B cell (primary cell): ENCODE measurements around the gene PALLD.

Experiments used
- EZH2 ChIP-seq: IDR thresholded peaks from 2 replicates; pipeline ENCODE4 v1.6.1; 2012; ENCODE audit warnings: borderline replicate concordance, low read depth, mild to moderate bottlenecking, moderate library complexity, low read length; ENCODE audit not compliant: insufficient read depth, poor library complexity, severe bottlenecking
- TF ChIP-seq, protein P1 (sequence below): fragments of 200-600 bp; IDR thresholded peaks from one replicate; pipeline ENCODE4 v1.8.0; 2022; ENCODE audit warnings: antibody characterized with exemption, mild to moderate bottlenecking

DNA sequence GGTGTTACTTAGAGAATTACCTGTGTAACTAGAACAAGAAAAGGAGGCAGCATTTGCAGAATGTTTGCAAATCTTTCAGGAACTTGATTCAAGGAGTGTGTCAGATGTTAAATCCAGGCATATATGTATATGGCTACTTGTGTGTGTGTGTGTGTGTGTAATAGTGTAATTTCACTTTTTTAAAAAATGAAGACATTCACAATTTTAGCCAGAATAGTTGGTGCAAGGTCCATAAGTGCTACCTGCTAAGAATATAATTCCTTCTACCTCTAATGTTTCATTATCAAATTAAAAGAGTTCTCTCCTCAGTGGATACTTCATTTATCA lies 158.0 kb downstream of the PALLD start:
- TF ChIP-seq, protein P1, sequence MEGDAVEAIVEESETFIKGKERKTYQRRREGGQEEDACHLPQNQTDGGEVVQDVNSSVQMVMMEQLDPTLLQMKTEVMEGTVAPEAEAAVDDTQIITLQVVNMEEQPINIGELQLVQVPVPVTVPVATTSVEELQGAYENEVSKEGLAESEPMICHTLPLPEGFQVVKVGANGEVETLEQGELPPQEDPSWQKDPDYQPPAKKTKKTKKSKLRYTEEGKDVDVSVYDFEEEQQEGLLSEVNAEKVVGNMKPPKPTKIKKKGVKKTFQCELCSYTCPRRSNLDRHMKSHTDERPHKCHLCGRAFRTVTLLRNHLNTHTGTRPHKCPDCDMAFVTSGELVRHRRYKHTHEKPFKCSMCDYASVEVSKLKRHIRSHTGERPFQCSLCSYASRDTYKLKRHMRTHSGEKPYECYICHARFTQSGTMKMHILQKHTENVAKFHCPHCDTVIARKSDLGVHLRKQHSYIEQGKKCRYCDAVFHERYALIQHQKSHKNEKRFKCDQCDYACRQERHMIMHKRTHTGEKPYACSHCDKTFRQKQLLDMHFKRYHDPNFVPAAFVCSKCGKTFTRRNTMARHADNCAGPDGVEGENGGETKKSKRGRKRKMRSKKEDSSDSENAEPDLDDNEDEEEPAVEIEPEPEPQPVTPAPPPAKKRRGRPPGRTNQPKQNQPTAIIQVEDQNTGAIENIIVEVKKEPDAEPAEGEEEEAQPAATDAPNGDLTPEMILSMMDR: no peak
- TF ChIP-seq EZH2: no peak
